Neural cell (in vitro differentiated cells): ENCODE measurements around the gene ADGRD1. TPM values are rescaled to one million over a fixed set of nuclear protein-coding genes. Genes with fewer than 3 reads are reported as not detected.

ENCODE experiments used
- H2AFZ ChIP-seq: fragments of 200-600, 300-800 bp; sonication (generic), shearing (Covaris generic); 2 replicates; pipeline ENCODE4 v1.6.0; 2014; ENCODE audit warnings: low read depth, mild to moderate bottlenecking, antibody characterized with exemption, low read length, moderate library complexity
- H3F3A ChIP-seq: fragments of 200-600 bp; shearing (Covaris generic); 2 replicates; pipeline ENCODE4 v1.6.1; 2016; ENCODE audit warnings: mild to moderate bottlenecking, moderate library complexity, mixed read lengths, antibody characterized with exemption, low read length; ENCODE audit not compliant: insufficient read depth, poor library complexity, severe bottlenecking
- H3K27ac ChIP-seq: fragments of 200-600, 300-800 bp; sonication (generic), shearing (Covaris generic); 2 replicates; pipeline ENCODE4 v1.5.1; 2014; ENCODE audit warnings: mild to moderate bottlenecking, low read length, moderate library complexity
- H3K27me3 ChIP-seq: fragments of 300-800, 200-600 bp; sonication (generic), shearing (Covaris generic); 2 replicates; pipeline ENCODE4 v1.6.0; 2014; ENCODE audit warnings: mild to moderate bottlenecking, low read depth, low read length, moderate library complexity; ENCODE audit not compliant: insufficient read depth
- H3K36me3 ChIP-seq: fragments of 300-800, 200-600 bp; sonication (generic), shearing (Covaris generic); 2 replicates; pipeline ENCODE4 v1.5.1; 2014; ENCODE audit warnings: mild to moderate bottlenecking, antibody characterized with exemption, low read length, moderate library complexity; ENCODE audit not compliant: insufficient read depth
- H3K4me2 ChIP-seq: fragments of 300-800, 200-600 bp; sonication (generic), shearing (Covaris generic); 2 replicates; pipeline ENCODE4 v1.6.0; 2014; ENCODE audit warnings: mild to moderate bottlenecking, low read length
- H3K4me3 ChIP-seq: fragments of 300-800, 200-600 bp; sonication (generic), shearing (Covaris generic); 2 replicates; pipeline ENCODE4 v1.5.1; 2014; ENCODE audit warnings: mild to moderate bottlenecking, low read length, moderate library complexity
- H3K79me2 ChIP-seq: fragments of 200-600 bp; shearing (Covaris generic); replicated peaks from 2 replicates; pipeline ENCODE4 v1.6.0; 2014; ENCODE audit warnings: mild to moderate bottlenecking, low read length, moderate library complexity; ENCODE audit not compliant: insufficient read depth
- H3K9ac ChIP-seq: fragments of 300-800, 200-600 bp; sonication (generic), shearing (Covaris generic); 2 replicates; pipeline ENCODE4 v1.6.1; 2016; ENCODE audit warnings: mild to moderate bottlenecking, low read length, mixed read lengths
- H3K9me2 ChIP-seq: fragments of 200-600 bp; shearing (Covaris generic); 2 replicates; pipeline ENCODE4 v1.6.1; 2016; ENCODE audit warnings: mild to moderate bottlenecking, low read length, mixed read lengths; ENCODE audit not compliant: insufficient read depth
- H3K9me3 ChIP-seq: fragments of 200-600, 300-800 bp; sonication (generic), shearing (Covaris generic); 2 replicates; pipeline ENCODE4 v1.6.1; 2016; ENCODE audit warnings: mild to moderate bottlenecking, mixed run types, low read length, moderate library complexity, mixed read lengths
- H4K20me1 ChIP-seq: fragments of 200-600 bp; shearing (Covaris generic); 2 replicates; pipeline ENCODE4 v1.6.1; 2016; ENCODE audit warnings: mild to moderate bottlenecking, mixed run types; ENCODE audit not compliant: insufficient read depth
- CTCF ChIP-seq: fragments of 450-650 bp; IDR thresholded peaks from 2 replicates; pipeline ENCODE4 v1.5.1; 2014; ENCODE audit warnings: antibody characterized with exemption, mild to moderate bottlenecking, moderate library complexity; ENCODE audit not compliant: poor library complexity, severe bottlenecking
- EP300 ChIP-seq: fragments of 450-650 bp; conservative IDR thresholded peaks from 2 replicates; pipeline ENCODE4 v1.6.1; 2014; ENCODE audit warnings: antibody characterized with exemption, mild to moderate bottlenecking, moderate library complexity; ENCODE audit not compliant: poor library complexity, severe bottlenecking
- EZH2 ChIP-seq: fragments of 200-600, 300-800 bp; shearing (Covaris generic), sonication (generic); IDR thresholded peaks from 2 replicates; pipeline ENCODE4 v1.6.1; 2014; ENCODE audit warnings: antibody characterized with exemption, low read length, borderline replicate concordance, mild to moderate bottlenecking; ENCODE audit not compliant: insufficient read depth, poor library complexity, severe bottlenecking
- MXI1 ChIP-seq: fragments of 450-650 bp; conservative IDR thresholded peaks from 2 replicates; pipeline ENCODE4 v1.6.1; 2014; ENCODE audit warnings: antibody characterized with exemption, mild to moderate bottlenecking; ENCODE audit not compliant: poor library complexity, severe bottlenecking
- POLR2AphosphoS5 ChIP-seq: IDR thresholded peaks from 2 replicates; pipeline ENCODE4 v1.6.1; 2012
- RAD21 ChIP-seq: fragments of 450-650 bp; conservative IDR thresholded peaks from 2 replicates; pipeline ENCODE4 v1.6.1; 2014; ENCODE audit warnings: antibody characterized with exemption, mild to moderate bottlenecking, moderate library complexity
- SMC3 ChIP-seq: fragments of 450-650 bp; conservative IDR thresholded peaks from 2 replicates; pipeline ENCODE4 v1.6.1; 2014; ENCODE audit warnings: antibody characterized with exemption, mild to moderate bottlenecking, moderate library complexity; ENCODE audit not compliant: poor library complexity
- TAF1 ChIP-seq: IDR thresholded peaks from 2 replicates; pipeline ENCODE4 v1.6.1; 2012; ENCODE audit warnings: low read depth
- polyA plus RNA-seq: library from polyadenylated mRNA; depleted of rRNA; stranded (reverse); fragments of >200 nt; gene quantifications from 2 replicates; pipeline ENCODE4 v1.2.3, GENCODE V29; 2014
- TF ChIP-seq, protein P1 (sequence below): IDR thresholded peaks from 2 replicates; pipeline ENCODE4 v1.6.1; 2012; ENCODE audit warnings: borderline replicate concordance

Gene ADGRD1
- polyA plus RNA-seq, 1 donor from 2014 or later: 1.7 TPM

GRCh38 chr12:131131077-131131807, 177.5 kb downstream of the ADGRD1 start:
- H3K9ac ChIP-seq: no peak overlapping the region
- TF ChIP-seq EZH2 (no peak), POLR2AphosphoS5 (no peak), MXI1 (no peak), CTCF (no peak), RAD21 (no peak), EP300 (no peak), TAF1 (no peak), SMC3 (no peak)
- TF ChIP-seq, protein P1, sequence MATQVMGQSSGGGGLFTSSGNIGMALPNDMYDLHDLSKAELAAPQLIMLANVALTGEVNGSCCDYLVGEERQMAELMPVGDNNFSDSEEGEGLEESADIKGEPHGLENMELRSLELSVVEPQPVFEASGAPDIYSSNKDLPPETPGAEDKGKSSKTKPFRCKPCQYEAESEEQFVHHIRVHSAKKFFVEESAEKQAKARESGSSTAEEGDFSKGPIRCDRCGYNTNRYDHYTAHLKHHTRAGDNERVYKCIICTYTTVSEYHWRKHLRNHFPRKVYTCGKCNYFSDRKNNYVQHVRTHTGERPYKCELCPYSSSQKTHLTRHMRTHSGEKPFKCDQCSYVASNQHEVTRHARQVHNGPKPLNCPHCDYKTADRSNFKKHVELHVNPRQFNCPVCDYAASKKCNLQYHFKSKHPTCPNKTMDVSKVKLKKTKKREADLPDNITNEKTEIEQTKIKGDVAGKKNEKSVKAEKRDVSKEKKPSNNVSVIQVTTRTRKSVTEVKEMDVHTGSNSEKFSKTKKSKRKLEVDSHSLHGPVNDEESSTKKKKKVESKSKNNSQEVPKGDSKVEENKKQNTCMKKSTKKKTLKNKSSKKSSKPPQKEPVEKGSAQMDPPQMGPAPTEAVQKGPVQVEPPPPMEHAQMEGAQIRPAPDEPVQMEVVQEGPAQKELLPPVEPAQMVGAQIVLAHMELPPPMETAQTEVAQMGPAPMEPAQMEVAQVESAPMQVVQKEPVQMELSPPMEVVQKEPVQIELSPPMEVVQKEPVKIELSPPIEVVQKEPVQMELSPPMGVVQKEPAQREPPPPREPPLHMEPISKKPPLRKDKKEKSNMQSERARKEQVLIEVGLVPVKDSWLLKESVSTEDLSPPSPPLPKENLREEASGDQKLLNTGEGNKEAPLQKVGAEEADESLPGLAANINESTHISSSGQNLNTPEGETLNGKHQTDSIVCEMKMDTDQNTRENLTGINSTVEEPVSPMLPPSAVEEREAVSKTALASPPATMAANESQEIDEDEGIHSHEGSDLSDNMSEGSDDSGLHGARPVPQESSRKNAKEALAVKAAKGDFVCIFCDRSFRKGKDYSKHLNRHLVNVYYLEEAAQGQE: no peak

DNA sequence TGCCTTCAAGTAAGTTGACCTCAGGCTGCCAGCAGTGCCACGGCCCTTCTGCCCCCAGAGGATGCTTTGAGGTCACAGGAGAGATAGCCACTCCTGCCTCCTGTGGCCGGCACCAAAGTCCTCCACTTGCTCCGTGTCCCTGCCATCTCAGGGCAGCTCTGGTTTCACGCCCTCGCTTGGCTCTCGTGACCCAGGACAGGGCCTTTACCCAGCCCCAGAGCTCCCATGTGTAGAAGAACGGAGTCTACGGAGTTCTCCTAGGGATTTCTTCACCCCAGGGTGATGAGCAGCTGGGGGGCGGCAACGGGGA, 178.1 kb downstream of the ADGRD1 start:
- Histone ChIP-seq H3F3A (no peaks in the 10 kb centered on the region), H3K4me2 (no peak overlapping the region), H3K4me3 (no peak overlapping the region), H3K27ac (no peak overlapping the region), H2AFZ (no peak overlapping the region), H3K9me2 (no peaks in the 10 kb centered on the region), H3K79me2 (no peaks in the 10 kb centered on the region), H3K36me3 (no peaks in the 10 kb centered on the region), H3K27me3 (no peaks in the 10 kb centered on the region), H3K9ac (no peak overlapping the region), H4K20me1 (no peaks in the 10 kb centered on the region), H3K9me3 (no peaks in the 10 kb centered on the region)
- TF ChIP-seq RAD21 (no peak), SMC3 (no peak), TAF1 (no peak), EZH2 (no peak)

More at GRCh38 chr12:131131077-131131807, 177.5 kb downstream of the ADGRD1 start:
- Histone ChIP-seq H3K4me3 (no peak overlapping the region), H3K36me3 (no peaks in the 10 kb centered on the region), H3K79me2 (no peaks in the 10 kb centered on the region), H3K27ac (no peak overlapping the region), H3K4me2 (no peak overlapping the region), H2AFZ (no peak overlapping the region), H3K27me3 (no peaks in the 10 kb centered on the region), H3K9me3 (no peaks in the 10 kb centered on the region), H4K20me1 (no peaks in the 10 kb centered on the region), H3K9me2 (no peaks in the 10 kb centered on the region), H3F3A (no peaks in the 10 kb centered on the region)
